NCI-H526 treated with DMSO at 0.1 percent for 48 hours (cell line): ENCODE data around the gene AKT2.
A peak's percentile ranks its signal among the peaks of the same experiment; 100 is the strongest.

Experiments
- DNase-seq: peaks from one replicate; lab custom pipeline; 2025; lab: John Stamatoyannopoulos, UW

The AKT2 gene

DNA sequence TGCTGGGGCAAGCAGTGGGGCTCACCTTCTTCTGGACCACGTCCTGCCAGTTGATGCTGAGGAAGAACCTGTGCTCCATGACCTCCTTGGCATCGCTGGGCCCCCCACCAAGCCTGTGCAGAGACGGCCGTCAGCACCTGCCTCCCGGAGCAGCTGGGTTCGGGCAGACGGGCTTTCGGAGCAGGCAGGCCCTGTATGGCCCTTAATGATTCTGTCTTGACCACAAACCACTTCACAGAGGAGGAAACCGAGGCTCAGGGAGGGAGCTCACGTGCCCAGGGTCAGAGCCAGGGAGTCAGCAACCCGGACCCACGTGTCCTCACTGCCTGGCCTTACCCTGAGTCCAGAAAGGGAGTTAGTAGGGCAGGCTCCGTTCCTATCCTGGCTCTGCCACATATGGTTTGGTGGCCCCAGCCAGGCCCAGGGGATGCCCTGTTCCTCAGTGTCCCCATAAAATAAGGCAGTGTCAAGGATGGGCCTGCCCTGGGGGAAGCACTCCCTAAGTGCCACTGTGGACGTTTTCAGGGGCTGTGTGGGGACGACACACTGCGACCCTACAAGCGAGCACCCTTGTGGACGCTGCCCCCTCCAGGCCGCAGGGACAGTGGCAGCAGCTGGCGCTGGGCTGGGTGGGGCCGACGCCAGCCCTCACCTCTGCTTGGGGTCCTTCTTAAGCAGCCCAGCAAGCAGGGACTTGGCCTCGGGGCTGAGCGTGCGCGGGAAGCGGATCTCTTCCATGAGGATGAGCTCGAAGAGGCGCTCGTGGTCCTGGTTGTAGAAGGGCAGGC is 49.7 kb downstream of the AKT2 start:
- DNase-seq = no peak

GRCh38 chr19:40234429-40235237 is 50.5 kb downstream of the AKT2 start:
- DNase-seq = no peak

GRCh38 chr19:40233811-40234389 is 51.2 kb downstream of the AKT2 start:
- no peak for DNase-seq

DNA sequence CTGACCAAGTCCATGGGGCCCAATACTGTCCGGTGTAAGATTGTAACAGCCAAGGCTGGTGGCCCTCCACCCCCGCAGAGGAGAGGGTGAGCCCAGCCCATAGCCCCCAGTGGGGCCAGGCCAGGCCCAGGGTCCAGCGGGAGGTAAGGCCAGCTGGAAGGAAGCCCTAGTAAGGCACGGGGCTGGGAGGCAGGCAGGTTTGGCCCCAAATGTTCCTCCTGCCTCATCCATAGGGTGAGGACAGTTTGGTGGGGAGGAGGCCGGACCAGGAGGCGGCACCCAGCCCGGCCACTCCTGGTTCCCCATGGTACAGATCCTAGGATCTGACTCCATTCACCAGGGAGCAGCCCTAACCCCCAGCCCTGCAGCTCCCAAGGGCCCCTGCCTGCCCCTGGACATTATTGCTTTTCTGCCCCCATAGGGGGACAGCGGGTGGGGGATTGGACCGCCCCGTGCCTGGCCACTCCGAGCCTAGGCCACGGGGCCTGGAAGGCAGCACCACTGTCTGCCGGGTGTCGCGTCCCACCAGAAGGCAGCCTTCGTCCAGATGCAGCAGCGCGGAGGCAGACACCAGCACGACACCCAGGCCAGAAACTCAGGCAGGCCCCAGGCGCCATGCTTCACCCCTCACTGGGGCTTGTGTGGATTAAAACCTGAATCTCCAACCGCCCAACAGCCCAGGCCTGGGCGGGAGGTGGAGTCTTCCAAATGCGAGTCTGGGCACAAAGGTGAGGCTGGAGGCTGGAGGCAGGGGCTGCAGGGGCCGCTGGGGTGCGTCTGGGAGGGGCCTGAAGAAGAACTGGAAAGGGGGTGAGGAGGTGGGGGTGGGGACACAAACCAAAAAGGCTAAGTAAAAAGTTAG is 52.0 kb downstream of the AKT2 start:
- no peak for DNase-seq

GRCh38 chr19:40232479-40232878 is 52.7 kb downstream of the AKT2 start:
- DNase-seq = no peak

- DNase-seq = no peak
Observed at GRCh38 chr19:40231544-40232424, 53.4 kb downstream of the AKT2 start.

DNA sequence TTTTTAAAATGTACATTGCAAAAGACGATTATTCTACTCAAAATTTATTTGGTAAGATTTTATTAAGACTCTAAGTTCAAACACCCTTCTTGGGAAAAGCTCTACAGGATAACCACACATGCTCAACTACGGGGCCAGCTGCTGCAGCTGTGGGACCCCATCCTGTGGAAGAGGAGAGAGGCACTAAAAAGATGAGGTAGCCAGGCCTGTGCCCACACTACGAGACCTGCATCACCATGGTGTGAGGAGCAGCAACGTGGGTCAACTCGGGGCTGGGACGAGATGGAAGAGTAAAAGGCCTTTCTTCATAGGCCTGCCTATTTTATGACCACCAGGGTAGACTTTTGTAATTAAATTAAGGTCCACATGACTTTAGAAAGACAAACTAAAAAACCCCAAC is 54.1 kb downstream of the AKT2 start:
- no peak for DNase-seq

- DNase-seq = no peak
Observed at GRCh38 chr19:40229926-40230417, 55.2 kb downstream of the AKT2 start.

DNA sequence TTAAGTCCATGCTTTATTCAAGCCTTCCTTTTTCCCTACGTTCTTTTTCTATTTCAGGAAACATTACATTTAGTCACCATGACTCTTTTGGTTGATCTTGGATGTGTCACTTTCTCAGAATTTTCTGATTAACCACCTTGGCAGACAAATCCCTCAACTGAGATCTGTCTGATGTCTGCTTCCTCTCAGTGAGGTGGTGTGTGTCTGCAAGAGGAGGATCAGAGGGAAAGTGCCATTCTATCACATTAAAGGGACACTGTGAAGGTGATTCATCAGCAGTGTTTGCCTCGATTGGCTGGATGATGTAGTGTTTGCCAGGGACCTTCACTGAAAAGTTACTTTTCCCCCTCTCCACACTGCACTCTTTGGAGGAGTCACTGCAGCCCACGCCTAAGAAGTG is 55.7 kb downstream of the AKT2 start:
- no peak for DNase-seq

DNA sequence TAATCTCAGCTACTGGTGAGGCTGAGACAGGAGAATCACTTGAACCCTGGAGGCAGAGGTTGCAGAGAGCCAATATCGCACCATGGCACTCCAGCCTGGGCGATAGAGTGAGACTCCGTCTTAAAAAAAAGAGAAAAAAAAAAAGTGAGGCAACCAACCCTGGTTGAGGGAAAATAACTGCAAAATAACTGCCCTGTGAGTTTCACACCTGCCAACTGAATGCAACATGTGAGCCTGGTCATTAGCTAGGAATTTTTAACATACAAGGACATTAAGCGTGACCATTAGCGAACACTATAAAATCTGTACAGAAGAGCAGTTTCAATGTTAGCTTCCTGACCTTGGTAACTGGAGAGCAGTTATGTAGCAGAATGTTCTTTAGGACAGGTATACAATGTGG is 56.3 kb downstream of the AKT2 start:
- no peak for DNase-seq

DNA sequence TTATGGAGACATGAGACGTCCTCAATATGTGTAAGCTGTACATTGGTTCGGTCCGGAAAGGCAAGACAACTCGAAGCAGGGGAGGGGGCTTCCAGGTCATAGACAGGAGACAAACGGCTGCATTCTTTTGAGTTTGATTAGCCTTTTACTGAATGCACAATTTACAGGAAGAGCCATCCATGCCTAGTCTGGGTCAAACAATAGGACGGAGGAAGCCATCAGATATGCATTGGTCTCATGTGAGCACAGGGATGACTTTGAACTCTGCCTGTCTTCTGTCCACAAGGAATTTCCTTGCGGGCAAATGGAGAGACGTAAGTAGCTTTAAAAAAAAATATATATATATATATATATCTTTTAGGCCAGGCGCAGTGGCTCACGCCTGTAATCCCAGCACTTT is 56.8 kb downstream of the AKT2 start:
- no peak for DNase-seq

DNA sequence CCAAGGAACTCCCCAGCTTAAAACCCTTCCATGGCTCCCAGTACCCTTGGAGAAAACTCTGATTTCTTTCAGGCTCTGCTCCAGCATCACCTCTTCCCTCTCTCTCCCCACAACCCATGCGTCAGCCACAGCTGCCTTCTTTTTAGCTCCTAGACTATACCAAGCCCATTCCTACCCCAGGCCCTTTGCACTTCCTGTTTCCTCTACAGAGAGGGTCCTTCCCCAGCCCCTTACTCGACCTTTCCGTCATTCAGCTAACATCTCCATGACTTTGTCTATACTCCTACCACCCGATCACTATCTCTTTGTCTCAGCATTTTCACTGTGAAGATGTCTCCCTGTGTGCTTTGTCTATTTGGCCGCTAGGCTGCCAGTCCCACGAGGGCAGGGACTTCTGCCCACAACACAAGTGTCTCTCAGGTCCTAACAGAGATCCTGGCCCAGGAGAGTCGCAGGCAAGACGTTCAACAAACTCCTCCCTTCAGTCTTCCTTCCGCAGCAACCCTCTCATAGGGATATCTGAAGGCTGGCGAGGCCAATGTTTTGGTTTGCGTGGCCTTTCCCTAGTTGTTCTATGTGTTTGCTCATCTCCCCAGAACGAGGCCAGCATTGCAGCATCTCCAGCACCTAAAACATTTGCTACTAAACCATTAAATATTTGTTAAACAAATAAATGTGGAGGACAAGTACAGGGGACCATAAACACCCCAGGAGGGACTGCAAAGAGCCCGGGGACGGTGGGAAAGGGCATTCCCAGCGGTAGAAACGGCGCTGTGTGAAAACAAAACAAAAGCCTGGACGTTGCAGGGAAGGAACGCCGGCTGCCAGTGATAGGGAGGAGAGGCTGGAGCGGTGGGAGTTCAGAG is 59.5 kb downstream of the AKT2 start:
- DNase-seq = peak; percentile 65

- no peak for DNase-seq
Observed at GRCh38 chr19:40224342-40225150, 60.6 kb downstream of the AKT2 start.

DNA sequence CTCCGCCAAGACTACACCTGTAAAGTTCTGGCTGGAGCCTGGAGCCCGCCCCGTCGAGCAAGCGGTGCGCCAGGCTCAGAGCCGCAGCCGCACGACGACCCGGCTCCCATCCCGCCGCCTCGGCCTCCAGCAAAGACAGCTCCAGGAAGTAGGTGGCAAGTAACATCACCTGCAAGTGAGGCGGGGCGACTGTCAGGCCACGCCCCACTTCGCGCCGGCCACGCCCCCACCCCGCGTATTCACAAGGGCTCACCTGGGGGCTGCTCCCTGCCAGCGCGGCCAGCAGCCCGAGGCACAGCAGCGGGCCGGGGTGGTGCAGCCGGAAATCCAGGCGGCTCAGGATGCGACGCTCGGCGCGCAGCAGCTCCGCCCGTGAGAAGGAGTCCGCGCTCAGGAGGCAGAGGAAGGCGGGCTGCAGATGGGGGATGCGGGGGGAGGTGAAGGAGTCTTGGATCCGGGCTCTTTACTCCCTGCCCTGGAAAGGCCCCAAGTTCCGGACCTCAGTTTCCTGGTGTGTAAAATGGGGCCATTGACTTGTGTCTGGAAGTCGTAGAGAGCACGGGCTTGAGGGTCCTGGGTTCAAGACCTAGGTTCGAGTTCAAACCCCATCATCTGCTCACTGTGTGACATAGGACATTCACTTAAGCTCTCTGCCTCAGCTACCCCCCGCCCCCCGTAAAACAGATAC is 61.9 kb downstream of the AKT2 start:
- DNase-seq = no peak

GRCh38 chr19:40221858-40222619 is 63.1 kb downstream of the AKT2 start:
- peak; percentile 46 for DNase-seq

- DNase-seq = no peak
Observed at GRCh38 chr19:40220674-40221073, 64.5 kb downstream of the AKT2 start.

DNA sequence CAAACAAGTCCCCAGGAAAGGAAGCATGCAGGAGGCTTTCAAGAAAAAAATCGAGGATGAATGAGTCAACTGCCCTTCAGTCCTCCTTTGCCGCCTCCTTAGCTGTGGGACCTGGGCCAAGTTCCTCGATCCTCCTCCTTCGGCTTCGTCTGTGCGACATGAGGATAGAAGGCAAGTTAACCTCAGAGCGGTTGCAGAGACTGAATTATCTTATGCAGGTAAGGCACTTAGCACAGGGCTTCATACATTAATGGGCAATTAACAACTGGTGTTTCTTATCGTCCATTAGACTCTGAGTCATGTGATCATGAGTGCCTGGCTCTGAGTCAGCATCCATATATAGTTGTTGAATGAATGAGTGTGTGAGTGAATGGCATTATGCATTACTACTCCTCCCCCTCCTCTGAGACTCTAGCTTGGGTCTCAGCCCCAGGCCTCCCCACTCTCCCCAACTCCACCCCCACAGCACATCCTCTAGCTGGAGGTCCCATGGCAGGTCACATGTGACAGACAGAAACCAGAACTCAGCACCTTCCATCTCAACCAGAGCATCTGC is 65.3 kb downstream of the AKT2 start:
- no peak for DNase-seq
